ENCODE data around the gene PRX.

DNA sequence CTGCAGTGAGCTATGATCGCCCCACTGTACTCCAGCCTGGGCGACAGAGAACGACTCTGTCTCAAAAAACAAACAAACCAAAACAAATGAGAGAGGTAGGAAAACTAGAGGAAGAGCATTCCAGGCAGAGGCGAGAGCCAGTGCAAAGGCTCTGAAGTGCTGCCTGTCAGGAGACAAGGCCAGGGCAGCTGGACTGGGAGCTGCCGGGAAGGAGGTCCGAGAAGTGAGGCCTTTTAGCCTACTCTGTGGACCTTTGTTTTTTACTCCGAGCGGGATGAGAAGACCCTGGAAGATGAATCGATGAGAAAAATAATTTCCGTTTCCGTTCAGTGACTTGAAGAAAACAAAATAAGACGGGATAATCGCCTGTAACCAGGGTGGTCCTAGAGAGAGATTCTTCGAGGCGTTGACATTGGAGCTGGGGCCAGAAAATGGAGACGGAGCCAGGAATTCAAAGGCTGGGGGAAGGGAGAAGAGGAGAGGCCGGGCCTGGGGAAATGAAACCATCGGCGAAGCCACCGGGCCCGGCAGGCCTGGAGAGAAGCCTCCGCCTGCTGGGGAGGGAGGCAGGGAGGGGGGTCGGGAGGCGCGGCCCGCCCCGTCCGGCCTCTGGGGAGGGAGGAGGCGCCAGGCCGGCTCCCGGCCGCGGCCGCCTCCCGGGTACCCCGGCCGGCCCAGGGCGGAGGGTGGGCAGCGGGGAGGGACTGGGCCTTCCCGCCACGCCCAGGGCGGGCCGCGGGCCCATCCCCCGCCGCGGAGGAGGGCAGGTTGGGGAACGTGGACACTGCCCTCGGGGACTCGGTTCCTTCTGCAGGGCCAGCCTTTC is 20.4 kb upstream of the PRX start:
- TF ChIP-seq EZH2 (IDR thresholded peaks at IDR 0.05; ENCODE audit: low read depth, unreplicated experiment) (no peak), JUNB (IDR thresholded peaks at IDR 0.05; ENCODE audit: unreplicated experiment) (no peak)
